GM19043 (cell line): ENCODE results near the gene FHL1.

Experiments
- ATAC-seq: cut with Tn5 transposase; IDR thresholded peaks from one replicate; pipeline ENCODE4 v1.9.1; 2021; ENCODE audit warnings: low read depth; ENCODE audit not compliant: unreplicated experiment

FHL1 gene

DNA sequence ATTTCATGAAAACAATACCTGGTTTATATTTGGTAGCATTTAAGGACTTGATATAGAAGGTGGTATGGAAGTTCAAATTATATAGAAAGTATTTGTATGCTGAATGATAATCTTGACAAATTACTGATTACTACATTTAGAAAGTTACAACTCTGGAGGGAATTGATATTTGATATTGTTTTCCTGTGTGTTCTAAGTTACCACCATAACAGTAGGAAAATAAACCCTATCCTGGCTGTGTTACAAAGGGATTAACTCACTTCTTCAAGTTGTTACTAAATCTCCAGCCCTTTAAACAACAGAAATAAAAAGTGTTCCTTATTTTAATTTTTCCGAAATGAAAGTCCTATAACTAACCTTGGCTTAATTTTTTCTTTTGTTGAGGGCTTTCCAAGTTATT lies 36.6 kb downstream of the FHL1 start:
- no peak for ATAC-seq

DNA sequence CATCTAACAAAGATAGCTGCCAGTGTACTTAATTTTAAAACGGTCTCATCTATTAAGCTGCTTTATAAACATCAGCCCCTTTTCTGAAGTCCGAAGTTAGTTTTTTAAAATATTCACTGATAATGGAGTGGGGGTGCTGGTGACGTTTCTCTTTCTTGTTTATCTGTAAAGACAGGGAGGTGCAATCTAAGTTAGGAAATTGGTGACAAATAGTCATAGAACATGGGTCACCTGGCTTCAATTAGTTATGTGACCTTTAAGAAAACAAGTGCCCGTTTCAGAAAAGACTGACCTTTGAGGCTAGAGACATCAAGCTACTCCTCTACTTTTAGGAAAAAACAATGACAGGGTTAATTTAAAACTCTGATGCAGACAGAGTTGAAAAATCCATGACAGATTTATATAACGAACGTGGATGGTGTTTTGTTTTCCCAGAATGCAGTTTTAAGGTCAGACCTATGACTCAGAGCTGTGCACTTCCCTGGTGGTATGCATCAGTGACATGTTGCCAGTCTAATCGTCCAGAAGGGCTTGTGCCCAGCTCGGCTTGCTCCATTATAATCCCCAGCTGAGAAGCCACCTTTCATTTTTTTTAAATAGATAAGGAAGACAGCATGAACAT lies 38.2 kb downstream of the FHL1 start:
- ATAC-seq = no peak

DNA sequence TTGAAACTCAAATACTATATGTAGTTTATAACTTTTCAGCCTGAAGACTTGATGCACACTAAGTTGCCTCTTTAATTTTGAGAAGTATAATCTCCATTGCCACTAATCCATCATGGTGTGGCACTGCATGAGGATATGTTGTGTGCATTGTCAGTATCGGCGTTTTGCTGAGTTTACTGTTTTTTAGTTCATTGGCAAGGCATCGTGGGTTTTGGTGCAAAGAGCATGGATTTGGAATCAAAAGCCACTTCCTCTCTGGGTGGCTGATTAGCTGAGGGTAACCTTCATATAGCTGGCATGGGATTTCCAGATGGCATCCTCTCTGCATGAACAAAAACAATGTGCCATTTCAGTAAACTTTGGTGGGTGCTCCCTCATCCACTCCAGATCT lies 38.7 kb downstream of the FHL1 start:
- ATAC-seq = no peak

DNA sequence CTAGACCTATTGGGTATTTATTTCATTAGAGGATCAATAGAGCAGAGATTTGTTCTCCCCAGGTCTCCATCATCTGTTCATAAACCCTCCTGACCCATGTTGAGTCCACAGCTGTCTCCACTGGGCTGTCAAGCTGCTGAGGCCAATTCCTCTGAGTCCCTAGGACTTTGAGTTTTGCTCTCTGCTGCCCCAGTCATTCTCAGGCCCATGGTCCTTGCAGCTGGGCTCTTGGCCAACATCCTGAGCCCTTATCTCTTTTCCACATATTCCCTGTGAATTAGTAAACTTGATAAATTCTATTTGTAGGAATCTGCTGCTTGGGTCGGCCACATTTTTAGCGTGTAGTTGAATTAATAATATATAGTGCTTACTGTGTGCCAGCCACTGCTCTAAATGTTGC lies 41.9 kb downstream of the FHL1 start:
- ATAC-seq = no peak

DNA sequence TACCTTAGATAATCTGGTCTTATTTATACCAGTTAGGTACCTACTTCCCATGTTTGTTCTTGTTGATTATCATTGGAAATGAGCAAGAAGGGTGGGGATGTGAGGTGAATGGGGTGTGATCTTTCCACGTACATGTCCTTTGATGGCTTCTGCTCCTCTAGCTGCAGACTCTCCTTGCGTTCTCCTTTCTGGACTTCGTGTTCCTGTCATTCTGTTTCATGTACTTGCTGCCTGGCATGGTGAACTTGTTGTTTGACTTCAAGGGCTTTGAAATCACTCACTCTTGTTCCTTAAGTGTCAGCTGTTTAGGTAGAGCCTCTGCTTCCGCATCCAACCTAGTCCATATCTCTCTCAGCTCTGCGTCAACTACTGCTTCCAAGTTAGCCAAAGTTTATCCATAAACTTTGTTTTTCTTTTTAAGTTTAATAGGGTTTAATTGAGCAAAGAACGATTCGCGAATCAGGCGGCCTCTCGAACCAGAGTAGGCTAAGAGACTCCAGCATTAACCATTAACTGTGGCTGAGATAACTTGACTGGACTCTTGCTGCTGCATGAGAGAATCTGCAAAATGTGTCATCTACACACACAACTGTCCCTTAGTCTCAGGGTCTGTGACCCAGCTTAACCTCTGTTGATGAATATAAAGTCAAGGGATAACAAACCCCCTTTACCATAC lies 42.8 kb downstream of the FHL1 start:
- ATAC-seq = no peak

DNA sequence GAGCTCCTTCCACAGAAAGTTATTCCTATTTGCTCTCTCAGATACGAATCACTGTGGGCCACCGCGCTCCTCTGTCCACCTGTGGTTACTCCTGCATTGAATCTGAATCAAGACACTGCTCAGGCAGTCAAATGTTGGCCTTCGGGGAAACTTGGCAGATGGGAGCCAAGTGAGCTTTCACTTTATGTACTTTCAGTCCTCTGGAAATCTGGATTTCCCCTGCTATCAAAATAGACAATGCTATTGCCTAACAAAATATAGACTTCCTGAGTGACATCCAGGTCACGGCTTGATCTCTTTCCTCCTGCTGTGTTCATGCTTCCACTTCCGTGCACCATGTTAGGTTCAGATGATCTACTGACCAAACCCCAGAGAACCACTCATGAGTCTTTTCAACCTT lies 43.8 kb downstream of the FHL1 start:
- no peak for ATAC-seq

DNA sequence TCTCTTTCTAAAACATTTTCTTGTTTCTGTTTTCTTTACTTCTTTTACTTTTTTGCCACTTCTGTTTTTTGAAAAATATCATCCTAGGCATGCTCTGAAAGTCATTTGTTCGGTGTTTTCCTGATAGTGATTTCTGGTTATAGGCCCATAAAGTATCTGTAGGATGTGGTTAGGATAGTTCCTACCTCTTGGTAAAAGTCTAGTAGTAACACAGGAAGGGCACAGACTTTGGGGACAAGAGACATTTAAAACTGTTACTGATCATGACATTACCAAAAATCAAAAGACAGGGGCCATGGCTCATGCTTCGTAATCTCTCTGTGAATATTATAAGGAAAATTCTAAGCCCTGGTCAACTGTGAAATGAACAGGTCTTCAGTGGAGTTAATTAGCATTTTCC lies 44.8 kb downstream of the FHL1 start:
- ATAC-seq = no peak

DNA sequence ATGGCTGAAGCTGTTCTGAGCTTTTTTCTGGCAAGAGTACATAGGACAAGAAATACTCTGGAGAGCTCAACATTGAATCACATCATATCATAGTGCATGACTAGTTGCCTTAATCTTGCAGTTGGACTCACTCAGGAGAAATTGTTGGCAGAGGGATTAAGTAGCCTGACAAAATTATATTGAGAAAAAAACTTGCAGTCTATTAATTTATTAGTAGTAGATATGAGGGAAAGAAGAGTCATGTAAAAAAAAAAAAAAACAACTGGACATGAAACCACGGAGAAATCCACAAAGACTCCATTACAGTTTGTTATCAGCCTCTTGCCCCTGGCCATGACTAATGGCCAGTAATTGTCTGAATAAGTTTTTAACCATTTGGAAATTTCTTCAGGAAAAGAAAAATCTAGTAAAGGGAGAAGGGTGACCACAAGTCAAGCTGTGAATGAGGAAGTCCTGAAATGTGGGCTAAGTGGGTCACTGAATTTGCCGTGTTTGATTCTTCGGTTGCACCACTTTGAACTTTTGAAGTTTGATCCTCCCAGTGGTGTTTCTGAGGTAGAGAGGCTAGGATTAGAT lies 45.6 kb downstream of the FHL1 start:
- no peak for ATAC-seq

DNA sequence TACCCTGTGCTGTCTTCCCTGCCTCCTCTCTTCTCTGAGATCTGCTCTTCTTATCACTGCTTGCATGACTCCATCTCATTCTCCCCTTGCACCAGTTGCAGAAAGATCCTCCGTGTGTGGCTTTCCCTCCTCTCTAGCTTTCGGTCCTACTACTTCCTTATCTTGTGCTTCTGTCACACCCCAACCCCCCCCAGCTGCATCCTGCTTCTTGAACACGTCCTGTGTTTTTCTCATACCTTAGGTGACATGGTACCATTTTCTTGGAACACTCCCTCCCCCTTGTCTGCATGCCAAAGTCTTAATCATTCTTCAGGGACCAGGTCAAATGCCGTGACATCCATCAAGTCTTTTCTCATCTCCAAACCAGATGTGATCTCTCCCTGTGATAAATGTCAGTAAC lies 46.4 kb downstream of the FHL1 start:
- no peak for ATAC-seq

DNA sequence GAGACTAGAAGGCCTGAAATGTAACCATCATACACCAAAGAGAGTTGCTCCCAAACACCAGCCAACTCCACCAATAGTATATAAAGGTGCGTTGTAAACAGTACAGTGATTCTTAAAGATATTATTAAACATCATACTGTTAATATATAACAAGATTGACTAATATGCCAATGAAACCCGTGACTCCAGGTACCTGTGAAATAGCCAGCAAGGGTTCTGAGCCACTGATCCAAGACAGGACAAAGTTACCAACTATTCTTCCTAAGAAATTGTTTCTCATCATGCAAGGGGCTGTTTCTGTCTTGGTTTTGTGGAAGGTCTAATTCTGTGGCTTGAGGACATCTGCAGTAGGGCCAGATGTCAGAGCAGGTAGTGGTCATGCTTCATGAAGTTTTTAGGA lies 47.2 kb downstream of the FHL1 start:
- no peak for ATAC-seq

DNA sequence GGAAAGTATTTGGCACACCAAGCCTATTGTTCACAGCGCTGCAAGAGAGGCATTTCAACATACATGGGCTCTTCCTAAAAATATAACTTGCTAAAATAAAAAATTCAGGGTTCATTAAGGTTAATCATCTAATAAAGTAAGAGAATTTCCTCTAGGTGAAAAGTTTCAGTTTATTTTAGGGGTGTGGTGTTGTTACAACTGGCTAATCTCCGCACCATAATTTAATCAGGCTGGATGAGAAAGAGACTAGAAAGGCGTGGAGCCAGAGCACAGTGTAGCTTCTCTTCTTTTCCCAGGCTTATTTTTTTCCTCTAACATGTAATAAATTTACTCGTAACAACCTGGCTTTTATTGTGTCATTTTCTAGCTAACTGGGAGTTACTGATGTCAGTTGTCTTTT lies 47.9 kb downstream of the FHL1 start:
- no peak for ATAC-seq

DNA sequence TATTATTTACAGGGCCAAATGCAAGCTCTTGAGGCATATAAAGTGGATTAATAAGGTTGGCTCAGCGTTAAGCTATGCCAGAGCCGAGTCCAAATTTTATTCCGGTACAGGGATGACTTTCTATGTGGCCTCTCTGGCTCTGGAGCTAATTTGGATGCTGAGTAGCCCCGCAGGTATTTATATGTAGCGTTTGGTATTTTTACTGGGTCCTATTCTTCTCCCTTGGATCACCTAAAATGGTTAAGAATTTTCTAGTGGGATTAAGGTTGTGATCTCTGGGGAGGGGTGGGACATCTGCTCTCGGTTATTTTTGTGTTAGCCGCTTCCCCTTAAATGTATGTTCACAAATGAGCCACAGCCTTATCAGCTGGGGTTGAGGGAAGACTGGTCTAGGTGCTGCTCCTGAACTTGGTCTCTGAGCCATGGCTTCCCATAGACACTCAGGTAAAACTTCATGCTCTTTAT lies 49.4 kb downstream of the FHL1 start:
- ATAC-seq = no peak

DNA sequence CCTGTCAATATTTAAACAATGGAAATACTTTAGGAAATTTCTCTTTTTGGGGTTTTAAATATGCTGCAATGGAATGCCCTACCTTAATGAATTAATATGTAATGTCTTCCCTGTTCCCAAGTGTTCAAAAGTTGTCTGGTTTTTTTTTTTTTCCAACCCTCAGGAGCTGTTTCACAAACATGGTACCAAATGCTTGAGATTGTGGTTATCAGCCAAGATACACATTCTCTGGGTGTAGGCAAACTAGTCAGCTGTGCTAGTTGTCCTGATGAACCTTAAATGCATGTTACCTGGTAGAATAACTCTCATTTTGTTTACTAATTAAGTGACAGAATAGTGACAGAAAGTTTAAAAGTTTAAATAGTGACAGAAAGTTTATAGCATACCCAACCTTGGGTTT lies 50.7 kb downstream of the FHL1 start:
- no peak for ATAC-seq

DNA sequence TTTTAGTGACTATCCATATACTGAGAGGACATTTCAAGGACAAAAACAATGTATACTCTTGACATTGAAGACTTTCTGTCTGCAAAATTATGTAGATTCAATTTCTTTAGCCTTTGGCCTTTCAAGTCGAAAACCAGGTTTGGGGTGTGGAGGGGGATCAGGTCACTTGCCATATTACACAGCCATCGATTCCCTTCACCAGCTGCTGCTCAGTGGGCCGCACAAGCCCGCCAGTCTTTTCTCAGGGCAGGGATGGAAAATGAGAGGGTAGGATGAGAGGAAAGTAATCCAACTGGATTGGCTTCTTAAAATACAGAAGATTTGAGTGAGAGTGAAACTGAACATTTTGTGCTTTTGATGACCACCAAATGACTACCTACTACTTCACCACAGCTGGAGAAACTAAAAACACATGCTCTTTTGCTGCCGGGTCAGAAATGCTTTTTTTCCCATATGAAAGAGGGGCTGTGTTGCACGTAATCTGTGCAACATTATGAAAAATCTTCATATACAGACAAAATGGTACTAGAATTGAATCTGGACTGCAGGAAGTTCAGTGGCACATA lies 51.4 kb downstream of the FHL1 start:
- ATAC-seq = no peak

DNA sequence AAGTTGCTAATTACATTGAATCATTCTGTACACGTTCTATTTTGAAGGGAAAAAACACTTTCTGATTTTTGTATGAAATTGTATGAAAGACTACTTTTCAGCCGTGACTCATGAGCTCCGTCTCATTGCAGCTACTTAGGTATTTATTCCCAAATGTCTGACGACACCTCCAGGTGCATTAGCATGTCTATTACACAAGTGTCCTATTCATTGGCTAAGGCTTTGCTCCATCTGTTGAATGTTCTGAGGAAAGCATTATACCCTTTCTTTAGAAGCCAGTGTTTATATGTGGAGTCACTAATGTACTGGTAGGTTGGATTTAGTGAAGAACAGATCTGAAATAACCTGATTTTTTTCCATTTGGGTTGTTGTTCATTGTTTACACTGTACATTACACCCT lies 52.0 kb downstream of the FHL1 start:
- ATAC-seq = no peak

DNA sequence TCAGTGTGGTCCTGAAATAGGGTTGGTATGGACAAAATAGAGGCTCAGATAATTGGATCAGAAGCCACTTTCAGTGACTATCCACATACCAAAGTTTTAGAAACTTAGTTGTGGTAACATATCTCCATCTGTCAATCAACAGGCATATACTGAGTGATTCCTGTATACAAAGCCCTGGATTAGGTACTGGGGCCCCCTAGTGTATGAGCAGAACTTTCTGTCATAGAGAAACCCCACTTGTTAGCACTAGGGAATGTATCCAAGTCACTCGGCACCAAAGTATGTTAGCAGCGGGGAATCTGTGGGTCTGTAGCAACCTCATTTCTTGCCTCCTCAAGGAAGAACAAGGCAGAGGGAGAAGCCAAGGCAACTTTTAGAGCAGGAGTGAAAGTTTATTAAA lies 53.1 kb downstream of the FHL1 start:
- ATAC-seq = no peak

DNA sequence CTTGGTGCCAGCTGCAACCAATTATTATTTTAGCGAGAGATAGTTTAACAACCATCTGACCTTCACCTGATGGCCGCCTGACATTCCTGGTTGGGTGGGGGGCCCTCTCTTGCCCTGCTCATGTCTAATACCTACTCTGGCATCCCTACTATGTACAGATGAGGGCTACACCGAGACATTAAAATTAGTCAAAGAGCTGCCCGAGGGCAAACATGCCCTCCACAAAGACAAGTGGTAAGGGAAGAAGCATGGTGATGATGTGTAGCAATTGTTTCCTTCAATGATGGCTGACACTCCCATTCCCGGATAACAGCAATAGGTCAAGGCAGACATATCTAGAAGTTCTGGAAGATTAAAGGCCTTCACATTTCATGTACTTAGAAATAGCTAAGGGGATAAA lies 54.3 kb downstream of the FHL1 start:
- ATAC-seq = no peak

DNA sequence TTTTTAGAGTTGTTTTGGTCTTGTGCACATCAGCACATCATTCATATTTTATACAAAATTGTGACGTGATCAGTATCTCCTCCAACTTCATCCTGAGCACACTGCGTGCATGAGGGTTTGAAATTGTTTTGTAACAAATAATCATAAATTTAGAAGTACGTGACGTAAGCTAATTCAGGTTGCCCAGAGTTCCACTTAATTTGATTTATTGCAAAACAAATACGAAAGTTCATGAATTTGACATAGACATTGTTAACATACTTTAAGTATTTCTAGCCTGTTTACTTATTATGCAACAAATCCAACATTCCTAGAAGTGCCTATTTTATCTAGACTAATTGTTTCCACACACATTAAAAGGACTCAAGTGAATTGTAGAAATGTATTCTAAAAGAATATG lies 55.6 kb downstream of the FHL1 start:
- no peak for ATAC-seq

DNA sequence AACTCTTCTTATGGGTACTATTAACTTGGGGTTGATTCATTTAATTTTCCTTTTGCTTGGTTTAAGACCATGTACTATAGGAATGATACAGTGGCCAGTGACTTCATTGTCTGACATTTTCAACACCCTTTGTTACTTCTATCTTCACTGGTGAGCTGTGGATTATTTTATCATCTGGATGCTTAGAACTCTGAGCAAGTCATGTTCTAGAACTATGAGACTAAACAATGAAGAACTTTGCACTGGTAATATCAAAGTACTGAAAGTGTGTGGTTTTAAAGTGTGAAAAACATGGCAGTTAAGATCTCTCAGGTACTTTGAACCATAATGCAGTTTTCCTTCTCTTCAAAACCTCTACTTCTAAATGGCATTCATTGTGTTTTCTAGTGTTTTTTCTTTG lies 56.1 kb downstream of the FHL1 start:
- ATAC-seq = no peak

DNA sequence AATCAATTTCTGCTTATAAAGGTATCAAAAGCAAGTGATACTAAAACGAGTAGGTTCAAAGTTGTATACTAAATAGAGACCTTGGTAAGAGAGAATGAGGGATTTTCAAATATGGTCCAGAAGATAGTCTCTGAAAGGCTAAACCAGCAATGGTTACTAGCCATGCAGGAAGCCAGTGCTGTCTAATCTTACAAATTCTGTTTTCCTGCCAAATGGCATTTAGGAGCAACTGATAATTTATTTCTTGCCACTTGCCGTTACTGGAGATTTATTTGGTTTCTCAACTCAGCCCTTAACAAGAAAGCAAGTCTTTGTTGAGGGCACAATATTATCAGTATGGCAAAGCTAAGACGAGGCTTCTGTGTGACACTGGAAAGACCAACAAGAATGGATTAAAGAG lies 56.6 kb downstream of the FHL1 start:
- no peak for ATAC-seq

DNA sequence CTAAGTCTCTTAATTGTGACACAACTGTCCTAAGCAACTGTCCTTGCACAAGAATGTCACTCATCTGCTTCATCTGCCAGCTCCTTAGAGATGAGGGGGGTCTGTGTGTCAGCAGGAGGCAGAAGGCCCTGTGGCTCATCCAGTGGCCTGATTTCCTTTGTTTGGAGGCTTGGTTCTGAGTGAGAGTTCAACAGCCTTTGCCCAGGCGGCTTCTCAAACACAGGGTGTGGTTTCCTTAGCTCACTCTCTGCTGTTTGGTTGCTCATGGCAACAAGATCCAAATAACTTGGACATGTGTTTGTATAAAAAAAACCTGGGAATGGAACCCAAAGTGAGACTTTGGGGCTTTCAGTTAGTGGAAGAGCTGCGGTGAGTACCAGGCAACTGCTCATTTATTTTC lies 57.2 kb downstream of the FHL1 start:
- no peak for ATAC-seq

DNA sequence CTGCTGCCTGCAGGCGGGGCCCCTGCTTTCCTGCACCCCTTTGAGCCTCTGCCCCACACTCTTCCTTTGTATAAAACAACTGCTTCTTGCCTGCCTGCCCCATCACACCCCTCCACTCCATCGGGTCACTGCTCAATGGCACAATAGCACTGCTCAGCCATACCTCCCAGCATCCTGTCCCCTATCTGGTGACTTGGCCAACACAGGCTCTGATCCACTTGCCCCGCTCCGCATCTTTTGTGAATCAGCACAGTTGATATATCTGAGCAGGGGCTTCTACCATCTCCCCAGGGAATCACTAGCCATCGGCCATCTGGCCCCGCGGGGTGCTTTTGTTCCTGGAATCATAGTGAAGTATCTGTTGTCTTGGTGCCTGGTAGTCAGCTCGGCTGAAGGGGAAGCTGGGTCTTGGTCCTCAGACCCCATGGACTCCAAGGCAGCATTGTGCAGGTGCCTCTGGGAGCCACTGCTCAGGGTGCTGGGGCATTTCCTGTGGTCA lies 58.6 kb downstream of the FHL1 start:
- ATAC-seq = no peak
